GM19395 (cell line): Measurements from ENCODE around the gene SORL1.
A peak's percentile ranks its signal among the peaks of the same experiment; 100 is the strongest.

Experiments used
- ATAC-seq: cut with Tn5 transposase; IDR thresholded peaks from one replicate; pipeline ENCODE4 v1.9.1; 2021; ENCODE audit warnings: mild to moderate bottlenecking, moderate library complexity; ENCODE audit not compliant: unreplicated experiment

Gene SORL1

GRCh38 chr11:121427400-121427744, 24.7 kb upstream of the SORL1 start:
- no peak for ATAC-seq

- ATAC-seq: no peak
These were observed 22.6 kb upstream of the SORL1 start for GRCh38 chr11:121429556-121429955.

GRCh38 chr11:121431820-121432526, 20.1 kb upstream of the SORL1 start:
- no peak for ATAC-seq

- no peak for ATAC-seq
These were observed 17.0 kb upstream of the SORL1 start for GRCh38 chr11:121435132-121435531.

GRCh38 chr11:121435551-121436511, 16.3 kb upstream of the SORL1 start:
- ATAC-seq: no peak

- no peak for ATAC-seq
These were observed 15.0 kb upstream of the SORL1 start for GRCh38 chr11:121437018-121437685.

GRCh38 chr11:121437686-121438078, 14.4 kb upstream of the SORL1 start:
- no peak for ATAC-seq

GRCh38 chr11:121439337-121439736, 12.8 kb upstream of the SORL1 start:
- ATAC-seq: no peak

- ATAC-seq: no peak
These were observed 12.4 kb upstream of the SORL1 start for GRCh38 chr11:121439759-121440158.

- no peak for ATAC-seq
These were observed 10.6 kb upstream of the SORL1 start for GRCh38 chr11:121441521-121441920.

- ATAC-seq: no peak
These were observed 8.3 kb upstream of the SORL1 start for GRCh38 chr11:121443688-121444275.

- no peak for ATAC-seq
These were observed 7.6 kb upstream of the SORL1 start for GRCh38 chr11:121444526-121444925.

GRCh38 chr11:121445071-121445768, 6.9 kb upstream of the SORL1 start:
- ATAC-seq: peak; percentile 29

- peak; percentile 24 for ATAC-seq
These were observed 5.4 kb upstream of the SORL1 start for GRCh38 chr11:121446752-121447156.

GRCh38 chr11:121448011-121448410, 4.1 kb upstream of the SORL1 start:
- ATAC-seq: no peak

- no peak for ATAC-seq
These were observed 3.6 kb upstream of the SORL1 start for GRCh38 chr11:121448431-121448941.

- ATAC-seq: no peak
These were observed 3.0 kb upstream of the SORL1 start for GRCh38 chr11:121449123-121449522.

- no peak for ATAC-seq
These were observed 2.5 kb upstream of the SORL1 start for GRCh38 chr11:121449626-121450025.

- no peak for ATAC-seq
These were observed 1.7 kb upstream of the SORL1 start for GRCh38 chr11:121450401-121450800.
